ENCODE results near the gene OR8S1.
"Not testable (repeated sequence)": the region's sequence is repeated elsewhere in the genome, so short reads cannot be mapped to it uniquely, and the experiment has no call there.

Gene OR8S1

GRCh38 chr12:48525332-48525731 lies at the start of gene OR8S1:
OR8S1 (plus strand) TSS chr12:48525632; CDS start chr12:48525632, 0 bp downstream.
- no peak for DNase-seq (ENCODE audit: low read depth)

- DNase-seq (ENCODE audit: low read depth), result no peak
Measured at GRCh38 chr12:48482198-48482597, 43.2 kb upstream of the OR8S1 start, which contains the start of gene C12orf54. C12orf54 (plus strand) TSS chr12:48482498; CDS start chr12:48483297, 799 bp downstream.

- DNase-seq (ENCODE audit: low read depth), result no peak
Measured at GRCh38 chr12:48482930-48483329, 42.5 kb upstream of the OR8S1 start.

DNA sequence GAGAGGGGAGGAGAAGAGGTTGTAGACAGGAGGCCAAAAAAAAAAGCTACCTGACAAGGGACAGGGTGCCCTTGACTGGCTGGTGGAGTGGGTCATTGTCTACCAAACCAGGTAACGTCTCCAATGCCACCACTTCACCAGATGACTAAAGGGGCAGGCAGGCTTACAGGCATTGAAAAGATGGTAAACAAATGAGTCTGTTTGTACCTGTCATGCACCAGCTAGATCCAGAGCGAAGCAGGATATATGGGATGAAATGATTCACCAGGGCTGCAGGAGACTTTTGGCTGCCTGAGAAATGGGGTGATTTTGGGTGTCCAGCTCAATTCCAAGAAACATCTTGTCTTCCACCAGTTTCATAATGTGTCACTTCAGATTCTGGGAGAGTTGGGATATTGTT lies 39.2 kb upstream of the OR8S1 start:
- DNase-seq (ENCODE audit: low read depth), result no peak

GRCh38 chr12:48486679-48487078 lies 38.8 kb upstream of the OR8S1 start:
- no peak for DNase-seq (ENCODE audit: low read depth)

DNA sequence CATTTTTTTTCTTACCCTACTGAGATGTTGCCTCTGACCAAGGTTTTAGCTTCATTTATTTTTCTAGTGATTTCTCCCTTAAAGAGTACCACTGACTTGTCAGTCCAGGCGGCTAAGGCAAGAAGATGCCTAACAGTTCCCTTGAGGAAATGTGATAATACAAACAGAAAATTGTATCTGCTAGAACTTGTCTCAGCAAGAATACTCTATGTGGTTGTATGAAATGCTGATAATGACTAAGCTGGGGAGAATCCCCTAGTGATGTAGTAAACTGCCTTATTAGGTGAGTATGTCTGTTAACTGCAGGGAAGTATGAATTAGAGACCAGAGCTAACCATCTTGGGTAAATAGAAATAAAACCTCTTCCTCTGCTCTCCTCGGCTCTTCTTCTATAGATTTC lies 36.4 kb upstream of the OR8S1 start:
- no peak for DNase-seq (ENCODE audit: low read depth)

DNA sequence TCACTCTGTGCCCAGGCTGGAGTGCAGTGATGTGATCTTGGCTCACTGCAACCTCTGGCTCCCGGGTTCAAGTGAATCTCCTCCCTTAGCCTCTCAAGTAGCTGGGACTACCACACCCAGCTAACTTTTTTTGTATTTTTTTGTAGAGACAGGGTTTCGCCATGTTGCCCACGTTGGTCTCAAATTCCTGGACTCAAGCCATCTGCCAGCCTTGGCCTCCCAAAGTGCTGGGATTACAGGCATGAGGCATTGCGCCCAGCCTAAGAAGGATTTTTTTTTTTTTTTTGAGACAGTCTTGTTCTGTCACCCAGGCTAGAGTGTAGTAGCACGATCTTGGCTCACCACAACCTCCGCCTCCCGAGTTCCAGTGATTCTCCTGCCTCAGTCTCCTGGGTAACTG lies 36.0 kb upstream of the OR8S1 start:
- DNase-seq (ENCODE audit: low read depth), result not testable (repeated sequence)

DNA sequence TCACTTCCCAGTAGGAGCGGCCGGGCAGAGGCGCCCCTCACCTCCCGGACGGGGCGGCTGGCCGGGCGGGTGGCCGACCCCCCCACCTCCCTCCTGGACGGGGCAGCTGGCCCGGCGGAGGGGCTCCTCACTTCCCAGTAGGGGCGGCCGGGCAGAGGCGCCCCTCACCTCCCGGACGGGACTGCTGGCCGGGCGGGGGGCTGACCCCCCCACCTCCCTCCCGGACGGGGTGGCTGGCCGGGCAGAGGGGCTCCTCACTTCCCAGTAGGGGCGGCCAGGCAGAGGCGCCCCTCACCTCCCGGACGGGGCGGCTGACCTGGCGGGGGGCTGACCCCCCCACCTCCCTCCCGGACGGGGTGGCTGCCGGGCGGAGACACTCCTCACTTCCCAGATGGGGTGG lies 25.2 kb upstream of the OR8S1 start:
- not testable (repeated sequence) for DNase-seq (ENCODE audit: low read depth)

- DNase-seq (ENCODE audit: low read depth), result not testable (repeated sequence)
Measured at GRCh38 chr12:48506836-48507235, 18.6 kb upstream of the OR8S1 start.

- DNase-seq (ENCODE audit: low read depth), result no peak
Measured at GRCh38 chr12:48508987-48509386, 16.4 kb upstream of the OR8S1 start.

DNA sequence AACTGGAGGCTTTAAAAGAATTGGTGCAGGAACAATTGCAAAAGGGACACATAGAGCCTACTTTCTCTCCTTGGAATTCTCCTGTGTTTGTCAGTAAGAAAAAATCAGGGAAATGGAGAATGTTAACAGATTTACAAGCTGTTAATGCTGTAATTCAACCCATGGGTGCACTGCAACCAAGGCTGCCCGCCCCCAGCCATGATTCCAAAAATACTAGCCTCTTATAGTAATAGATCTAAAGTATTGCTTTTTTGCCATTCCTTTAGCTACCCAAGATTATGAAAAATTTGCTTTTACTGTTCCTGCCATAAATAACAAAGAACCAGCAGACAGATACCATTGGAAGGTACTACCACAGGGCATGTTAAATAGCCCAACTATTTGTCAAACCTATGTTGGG lies 15.3 kb upstream of the OR8S1 start:
- no peak for DNase-seq (ENCODE audit: low read depth)

DNA sequence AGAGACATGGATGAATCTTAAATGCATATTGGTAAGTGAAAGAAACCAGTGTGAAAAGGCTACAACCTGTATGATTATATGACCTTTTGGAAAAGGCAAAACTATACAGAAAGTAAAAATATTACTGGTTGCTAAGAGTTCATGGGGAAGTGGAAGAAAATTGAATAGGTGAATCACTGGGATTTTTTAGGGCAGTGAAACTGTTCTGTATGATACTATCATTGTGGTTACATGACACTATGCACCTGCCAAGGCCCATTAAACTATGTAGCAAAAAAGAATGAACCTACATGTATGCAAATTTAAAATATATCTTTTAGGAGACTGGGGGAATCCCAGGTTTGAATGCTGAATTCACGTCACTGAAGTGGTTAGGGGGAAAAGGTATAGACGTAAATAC lies 12.6 kb upstream of the OR8S1 start:
- DNase-seq (ENCODE audit: low read depth), result no peak

DNA sequence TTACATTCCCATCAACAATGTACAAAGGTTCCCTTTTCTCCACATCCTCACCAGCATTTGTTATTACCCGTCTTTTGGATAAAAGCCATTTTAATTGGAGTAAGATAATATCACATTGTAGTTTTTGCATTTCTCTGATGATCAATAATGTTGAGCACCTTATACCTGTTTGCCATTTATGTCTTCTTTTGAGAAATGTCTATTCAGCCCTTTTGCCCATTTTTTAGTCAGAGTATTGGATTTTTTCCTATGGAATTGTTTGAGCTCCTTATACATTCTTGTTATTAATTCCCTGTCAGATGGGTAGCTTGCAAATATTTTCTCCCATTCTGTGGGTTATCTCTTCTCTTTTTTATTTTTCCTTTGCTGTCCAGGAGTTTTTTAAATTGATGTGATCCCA lies 10.7 kb upstream of the OR8S1 start:
- no peak for DNase-seq (ENCODE audit: low read depth)

- DNase-seq (ENCODE audit: low read depth), result not testable (repeated sequence)
Measured at GRCh38 chr12:48520381-48520780, 5.1 kb upstream of the OR8S1 start.

- DNase-seq (ENCODE audit: low read depth), result no peak
Measured at GRCh38 chr12:48527891-48528670, 2.6 kb downstream of the OR8S1 start.

GRCh38 chr12:48532601-48533000 lies 7.2 kb downstream of the OR8S1 start:
- DNase-seq (ENCODE audit: low read depth), result no peak

- no peak for DNase-seq (ENCODE audit: low read depth)
Measured at GRCh38 chr12:48536602-48537001, 11.2 kb downstream of the OR8S1 start.

GRCh38 chr12:48542300-48542928 lies 17.0 kb downstream of the OR8S1 start:
- peak; percentile 20 for DNase-seq (ENCODE audit: low read depth)

- DNase-seq (ENCODE audit: low read depth), result no peak
Measured at GRCh38 chr12:48545833-48546469, 20.5 kb downstream of the OR8S1 start.

GRCh38 chr12:48547012-48547411 lies 21.6 kb downstream of the OR8S1 start:
- not testable (repeated sequence) for DNase-seq (ENCODE audit: low read depth)

DNA sequence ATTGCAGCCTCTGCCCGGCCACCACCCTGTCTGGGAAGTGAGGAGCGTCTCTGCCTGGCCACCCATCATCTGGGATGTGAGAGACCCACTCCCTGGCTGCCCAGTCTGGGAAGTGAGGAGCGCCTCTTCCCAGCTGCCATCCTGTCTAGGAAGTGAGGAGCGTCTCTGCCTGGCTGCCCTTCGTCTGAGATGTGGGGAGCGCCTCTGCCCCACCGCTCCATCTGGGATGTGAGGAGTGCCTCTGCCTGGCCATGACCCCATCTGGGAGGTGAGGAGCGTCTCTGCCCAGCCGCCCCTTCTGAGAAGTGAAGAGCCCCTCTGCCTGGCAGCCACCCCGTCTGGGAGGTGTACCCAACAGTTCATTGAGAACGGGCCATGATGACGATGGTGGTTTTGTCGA lies 26.2 kb downstream of the OR8S1 start:
- DNase-seq (ENCODE audit: low read depth), result not testable (repeated sequence)

GRCh38 chr12:48553666-48554343 lies 28.4 kb downstream of the OR8S1 start:
- DNase-seq (ENCODE audit: low read depth), result not testable (repeated sequence)
